Astrocyte (in vitro differentiated cells and primary cell): ENCODE measurements around the gene MRPL12. TPM values are rescaled to one million over a fixed set of nuclear protein-coding genes. Genes with fewer than 3 reads are reported as not detected.

Experiments
- DNase-seq: peaks from one replicate; pipeline ENCODE4 v3.0.0-alpha.2; 2010; ENCODE audit warnings: low read depth
- FAIRE-seq: peaks from 2 replicates; lab custom pipeline; 2011; peaks lifted over from hg19 to GRCh38; lab: Jason Lieb, UNC
- H2AFZ ChIP-seq: 2 replicates; pipeline ENCODE4 v1.6.0; 2012; ENCODE audit warnings: low read depth, low read length, inconsistent platforms
- H3K27ac ChIP-seq: 2 replicates; pipeline ENCODE4 v1.5.1; 2011; ENCODE audit warnings: low read depth, low read length, inconsistent platforms
- H3K27me3 ChIP-seq: 2 replicates; pipeline ENCODE4 v1.6.0; 2011; ENCODE audit warnings: low read length, inconsistent platforms; ENCODE audit not compliant: insufficient read depth
- H3K36me3 ChIP-seq: 2 replicates; pipeline ENCODE4 v1.5.1; 2011; ENCODE audit warnings: low read length, inconsistent platforms; ENCODE audit not compliant: insufficient read depth
- H3K4me1 ChIP-seq: 2 replicates; pipeline ENCODE4 v1.5.1; 2011; ENCODE audit warnings: low read length, inconsistent platforms; ENCODE audit not compliant: insufficient read depth
- H3K4me2 ChIP-seq: 2 replicates; pipeline ENCODE4 v1.6.0; 2012; ENCODE audit warnings: low read length, inconsistent platforms
- H3K4me3 ChIP-seq: 2 replicates; pipeline ENCODE4 v1.5.1; 2011; ENCODE audit warnings: low read depth, mild to moderate bottlenecking, low read length, inconsistent platforms; ENCODE audit not compliant: insufficient read depth
- H3K79me2 ChIP-seq: 2 replicates; pipeline ENCODE4 v1.6.0; 2012; ENCODE audit warnings: mild to moderate bottlenecking, low read length, inconsistent platforms; ENCODE audit not compliant: insufficient read depth
- H3K9ac ChIP-seq: 2 replicates; pipeline ENCODE4 v1.6.0; 2012; ENCODE audit warnings: mild to moderate bottlenecking, low read length, inconsistent platforms
- H3K9me3 ChIP-seq: 2 replicates; pipeline ENCODE4 v1.5.1; 2012; ENCODE audit warnings: low read depth, mild to moderate bottlenecking, low read length, inconsistent platforms; ENCODE audit not compliant: insufficient read depth
- H4K20me1 ChIP-seq: 2 replicates; pipeline ENCODE4 v1.6.0; 2012; ENCODE audit warnings: low read length, inconsistent platforms; ENCODE audit not compliant: insufficient read depth
- H3K27ac Mint-ChIP-seq: one replicate; pipeline ENCODE4 v1.8.0; 2021; ENCODE audit warnings: mild to moderate bottlenecking, mixed read lengths; ENCODE audit not compliant: unreplicated experiment
- H3K27me3 Mint-ChIP-seq: one replicate; pipeline ENCODE4 v1.8.0; 2021; ENCODE audit warnings: low read depth, mixed read lengths; ENCODE audit not compliant: unreplicated experiment
- H3K36me3 Mint-ChIP-seq: one replicate; pipeline ENCODE4 v1.8.0; 2021; ENCODE audit warnings: low read depth, mixed read lengths; ENCODE audit not compliant: unreplicated experiment
- H3K4me1 Mint-ChIP-seq: one replicate; pipeline ENCODE4 v1.8.0; 2021; ENCODE audit warnings: low read depth, mixed read lengths; ENCODE audit not compliant: unreplicated experiment
- H3K4me3 Mint-ChIP-seq: one replicate; pipeline ENCODE4 v1.8.0; 2021; ENCODE audit warnings: mild to moderate bottlenecking, moderate library complexity, mixed read lengths; ENCODE audit not compliant: unreplicated experiment
- H3K9me3 Mint-ChIP-seq: one replicate; pipeline ENCODE4 v1.8.0; 2021; ENCODE audit warnings: mild to moderate bottlenecking, mixed read lengths; ENCODE audit not compliant: unreplicated experiment
- EZH2 ChIP-seq: IDR thresholded peaks from 2 replicates; pipeline ENCODE4 v1.6.1; 2012; ENCODE audit warnings: mild to moderate bottlenecking, low read length, inconsistent platforms; ENCODE audit not compliant: insufficient read depth
- total RNA-seq: library from RNA; stranded (reverse); gene quantifications from 2 replicates; pipeline ENCODE4 v1.2.1, GENCODE V29; 2021
- TF ChIP-seq, protein P1 (sequence below): IDR thresholded peaks from 2 replicates; pipeline ENCODE4 v1.5.1; 2011; ENCODE audit warnings: low read depth, mild to moderate bottlenecking, inconsistent platforms, low read length, moderate library complexity; ENCODE audit not compliant: insufficient read depth

The MRPL12 gene
- total RNA-seq, 1 donor from 2014 or later: 69.9 TPM

DNA sequence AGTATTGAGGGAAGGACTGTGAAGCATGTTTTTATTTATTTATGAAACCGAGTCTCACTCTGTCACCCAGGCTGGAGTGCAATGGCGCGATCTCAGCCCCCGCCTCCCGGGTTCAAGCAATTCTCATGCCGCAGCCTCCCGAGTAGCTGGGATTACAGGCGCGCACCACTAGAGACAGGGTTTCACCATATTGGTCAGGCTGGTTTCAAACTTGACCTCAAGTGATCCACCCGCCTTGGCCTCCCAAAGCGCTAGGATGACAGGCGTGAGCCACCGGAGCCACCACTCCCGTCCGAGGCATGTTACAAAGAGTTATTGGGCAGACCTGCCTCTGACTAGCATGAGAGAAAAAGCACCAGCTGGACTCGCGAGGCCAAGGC lies 3.1 kb downstream of the MRPL12 start:
- Histone ChIP-seq H3K9ac (no peak overlapping the region), H3K4me1 (peaks cover 36% of the 10 kb centered on the region), H3K27ac (no peak overlapping the region), H3K4me2 (no peak overlapping the region), H3K4me3 (no peak overlapping the region), H3K9me3 (no peaks in the 10 kb centered on the region), H2AFZ (no peak overlapping the region), H3K36me3 (peaks cover 14% of the 10 kb centered on the region), H3K27me3 (no peaks in the 10 kb centered on the region), H3K79me2 (peaks cover 45% of the 10 kb centered on the region), H4K20me1 (peaks cover 60% of the 10 kb centered on the region)
- H3K4me1 Mint-ChIP-seq: peaks cover 14% of the 10 kb centered on the region
- H3K4me3 Mint-ChIP-seq: no peak overlapping the region
- TF ChIP-seq, protein P1, sequence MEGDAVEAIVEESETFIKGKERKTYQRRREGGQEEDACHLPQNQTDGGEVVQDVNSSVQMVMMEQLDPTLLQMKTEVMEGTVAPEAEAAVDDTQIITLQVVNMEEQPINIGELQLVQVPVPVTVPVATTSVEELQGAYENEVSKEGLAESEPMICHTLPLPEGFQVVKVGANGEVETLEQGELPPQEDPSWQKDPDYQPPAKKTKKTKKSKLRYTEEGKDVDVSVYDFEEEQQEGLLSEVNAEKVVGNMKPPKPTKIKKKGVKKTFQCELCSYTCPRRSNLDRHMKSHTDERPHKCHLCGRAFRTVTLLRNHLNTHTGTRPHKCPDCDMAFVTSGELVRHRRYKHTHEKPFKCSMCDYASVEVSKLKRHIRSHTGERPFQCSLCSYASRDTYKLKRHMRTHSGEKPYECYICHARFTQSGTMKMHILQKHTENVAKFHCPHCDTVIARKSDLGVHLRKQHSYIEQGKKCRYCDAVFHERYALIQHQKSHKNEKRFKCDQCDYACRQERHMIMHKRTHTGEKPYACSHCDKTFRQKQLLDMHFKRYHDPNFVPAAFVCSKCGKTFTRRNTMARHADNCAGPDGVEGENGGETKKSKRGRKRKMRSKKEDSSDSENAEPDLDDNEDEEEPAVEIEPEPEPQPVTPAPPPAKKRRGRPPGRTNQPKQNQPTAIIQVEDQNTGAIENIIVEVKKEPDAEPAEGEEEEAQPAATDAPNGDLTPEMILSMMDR: no peak
- no peak for TF ChIP-seq EZH2
- DNase-seq: no peak
- no peak overlapping the region for H3K27ac Mint-ChIP-seq
- no peak for FAIRE-seq
- no peaks in the 10 kb centered on the region for H3K27me3 Mint-ChIP-seq
- peaks cover 17% of the 10 kb centered on the region for H3K36me3 Mint-ChIP-seq
- no peaks in the 10 kb centered on the region for H3K9me3 Mint-ChIP-seq

DNA sequence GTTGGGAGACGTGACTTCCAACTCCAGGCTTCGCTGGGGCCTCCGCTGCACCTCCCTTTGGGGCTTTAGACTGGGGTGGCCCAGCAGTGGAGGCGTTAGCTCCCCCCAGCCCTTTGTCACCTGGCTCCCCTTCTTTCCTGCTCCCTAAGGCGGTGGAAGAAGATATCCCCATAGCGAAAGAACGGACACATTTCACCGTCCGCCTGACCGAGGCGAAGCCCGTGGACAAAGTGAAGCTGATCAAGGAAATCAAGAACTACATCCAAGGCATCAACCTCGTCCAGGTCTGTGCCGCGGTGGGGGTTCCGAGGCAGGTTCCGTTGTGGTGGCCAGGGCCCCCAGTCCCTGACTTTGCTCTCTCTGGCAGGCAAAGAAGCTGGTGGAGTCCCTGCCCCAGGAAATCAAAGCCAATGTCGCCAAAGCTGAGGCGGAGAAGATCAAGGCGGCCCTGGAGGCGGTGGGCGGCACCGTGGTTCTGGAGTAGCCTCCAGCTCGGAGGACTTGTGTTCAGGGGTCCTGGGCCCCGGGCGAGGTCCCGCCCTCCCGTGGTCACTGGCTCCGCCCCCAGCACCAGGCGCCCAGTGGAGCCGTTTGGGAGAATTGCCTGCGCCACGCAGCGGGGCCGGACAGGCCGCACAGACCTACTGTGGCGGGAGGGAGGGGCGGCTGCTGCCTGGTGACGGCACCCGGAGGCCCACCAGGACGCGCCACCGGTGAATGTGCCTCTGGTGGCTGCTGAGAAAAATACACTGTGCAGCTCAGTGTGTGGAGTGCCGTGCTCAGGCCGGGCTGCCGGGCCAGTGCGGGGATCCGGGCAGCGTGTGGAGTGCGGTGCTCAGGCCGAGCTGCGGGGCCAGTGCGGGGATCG lies 3.8 kb downstream of the MRPL12 start:
- Mint-ChIP-seq H3K4me3 (no peak overlapping the region), H3K27ac (no peak overlapping the region), H3K4me1 (peaks cover 14% of the 10 kb centered on the region), H3K9me3 (no peaks in the 10 kb centered on the region), H3K36me3 (peaks cover 17% of the 10 kb centered on the region), H3K27me3 (no peaks in the 10 kb centered on the region)
- TF ChIP-seq, protein P1: no peak
- TF ChIP-seq EZH2: no peak
- peaks cover 52% of the 10 kb centered on the region for H4K20me1 ChIP-seq
- H3K4me2 ChIP-seq: no peak overlapping the region
- no peaks in the 10 kb centered on the region for H3K9me3 ChIP-seq
- no peak for FAIRE-seq
- H3K27ac ChIP-seq: no peak overlapping the region
- no peaks in the 10 kb centered on the region for H3K27me3 ChIP-seq
- H3K36me3 ChIP-seq: peaks cover 6% of the 10 kb centered on the region
- no peak for DNase-seq
- H2AFZ ChIP-seq: no peak overlapping the region
- H3K4me3 ChIP-seq: no peak overlapping the region
- H3K79me2 ChIP-seq: peaks cover 37% of the 10 kb centered on the region
- no peak overlapping the region for H3K9ac ChIP-seq
- H3K4me1 ChIP-seq: peaks cover 36% of the 10 kb centered on the region
